ENCODE measurements around the gene CISH. TPM values are rescaled to one million over a fixed set of nuclear protein-coding genes. Genes with fewer than 3 reads are reported as not detected.

CISH gene
- total and polyA plus RNA-seq, 9 of the 15 experiments (the other 6 are each of a cell fraction or from before 2014, with no cell fraction given): 1.7 to 47.7 (median 18.3) TPM

DNA sequence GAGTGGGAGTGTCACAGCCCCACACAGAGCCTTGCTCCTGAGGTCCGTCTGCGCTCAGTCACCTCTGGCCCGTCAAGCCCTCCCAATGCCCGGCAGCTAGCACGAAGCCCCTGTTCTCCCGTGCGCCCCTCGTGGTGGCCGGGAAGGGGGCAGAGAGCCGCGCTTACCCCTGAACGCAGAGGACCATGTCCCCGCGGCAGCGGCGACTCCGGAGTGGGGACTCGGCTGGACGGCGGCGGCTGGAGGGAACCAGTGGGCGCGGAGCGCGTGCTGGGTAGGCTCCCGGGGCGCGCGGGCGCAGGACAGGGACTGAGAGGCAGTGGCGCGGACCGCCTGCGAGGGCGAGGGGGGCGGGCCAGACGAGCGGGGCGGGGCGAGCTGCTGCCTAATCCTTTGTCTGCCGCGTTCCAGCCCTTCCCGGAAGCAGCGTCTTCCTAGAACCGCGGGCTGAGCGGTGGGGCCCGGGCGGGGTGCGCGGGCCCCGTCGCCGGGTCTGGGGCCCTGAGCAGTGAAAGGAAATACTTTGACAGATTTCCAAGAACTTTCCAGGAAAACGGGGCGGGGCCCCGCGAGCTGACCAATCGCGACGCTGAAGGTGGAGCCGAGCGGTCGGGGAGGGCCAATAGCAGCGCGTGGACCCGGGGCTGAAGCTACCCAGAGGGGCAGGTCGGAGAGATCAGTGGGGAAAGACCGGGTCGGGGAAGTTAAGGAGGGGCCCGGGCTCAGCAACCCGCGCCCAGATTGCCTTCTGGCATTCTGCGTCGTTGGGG, at the start of gene CISH (continued):
- TF ChIP-seq, protein P1, sequence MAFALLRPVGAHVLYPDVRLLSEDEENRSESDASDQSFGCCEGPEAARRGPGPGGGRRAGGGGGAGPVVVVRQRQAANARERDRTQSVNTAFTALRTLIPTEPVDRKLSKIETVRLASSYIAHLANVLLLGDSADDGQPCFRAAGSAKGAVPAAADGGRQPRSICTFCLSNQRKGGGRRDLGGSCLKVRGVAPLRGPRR (CRISPR knock-in tag; IDR thresholded peaks at IDR 0.05): no peak
- TF ChIP-seq TCF3 (CRISPR knock-in tag; IDR thresholded peaks at IDR 0.05) (peak; percentile 69; the same call in 1 of the 2 replicates), RFX1 (IDR thresholded peaks at IDR 0.05) (no peak), RBM25 (IDR thresholded peaks at IDR 0.05; ENCODE audit: low read depth, low read length, severe bottlenecking) (peak; percentile 46), FOSL1 (tag; conservative IDR thresholded peaks at IDR 0.05) (peak; percentile 49), SREBF2 (CRISPR knock-in tag; IDR thresholded peaks at IDR 0.05) (no peak), ZKSCAN8 (CRISPR knock-in tag; IDR thresholded peaks at IDR 0.05) (no peak), KDM5B (IDR thresholded peaks at IDR 0.05; ENCODE audit: insufficient replicate concordance, low read depth, low read length) (no peak), ZNF668 (CRISPR knock-in tag; IDR thresholded peaks at IDR 0.05) (no peak), SP1 (CRISPR knock-in tag; IDR thresholded peaks at IDR 0.05) (peak; percentile 67), HDAC2 (IDR thresholded peaks at IDR 0.05) (no peak; the same call in 1 of the 2 replicates), ZNF316 (IDR thresholded peaks at IDR 0.05) (no peak), KAT2B (IDR thresholded peaks at IDR 0.05; ENCODE audit: low read depth, low read length) (no peak), SLC30A9 (CRISPR knock-in tag; IDR thresholded peaks at IDR 0.05) (no peak), SMARCE1 (IDR thresholded peaks at IDR 0.05) (no peak), ATF7 (IDR thresholded peaks at IDR 0.05) (peak; percentile 74; the same call in 1 of the 2 replicates)
- TF ChIP-seq, protein P2, sequence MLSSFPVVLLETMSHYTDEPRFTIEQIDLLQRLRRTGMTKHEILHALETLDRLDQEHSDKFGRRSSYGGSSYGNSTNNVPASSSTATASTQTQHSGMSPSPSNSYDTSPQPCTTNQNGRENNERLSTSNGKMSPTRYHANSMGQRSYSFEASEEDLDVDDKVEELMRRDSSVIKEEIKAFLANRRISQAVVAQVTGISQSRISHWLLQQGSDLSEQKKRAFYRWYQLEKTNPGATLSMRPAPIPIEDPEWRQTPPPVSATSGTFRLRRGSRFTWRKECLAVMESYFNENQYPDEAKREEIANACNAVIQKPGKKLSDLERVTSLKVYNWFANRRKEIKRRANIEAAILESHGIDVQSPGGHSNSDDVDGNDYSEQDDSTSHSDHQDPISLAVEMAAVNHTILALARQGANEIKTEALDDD (IDR thresholded peaks at IDR 0.05): no peak
- TF ChIP-seq, protein P3, sequence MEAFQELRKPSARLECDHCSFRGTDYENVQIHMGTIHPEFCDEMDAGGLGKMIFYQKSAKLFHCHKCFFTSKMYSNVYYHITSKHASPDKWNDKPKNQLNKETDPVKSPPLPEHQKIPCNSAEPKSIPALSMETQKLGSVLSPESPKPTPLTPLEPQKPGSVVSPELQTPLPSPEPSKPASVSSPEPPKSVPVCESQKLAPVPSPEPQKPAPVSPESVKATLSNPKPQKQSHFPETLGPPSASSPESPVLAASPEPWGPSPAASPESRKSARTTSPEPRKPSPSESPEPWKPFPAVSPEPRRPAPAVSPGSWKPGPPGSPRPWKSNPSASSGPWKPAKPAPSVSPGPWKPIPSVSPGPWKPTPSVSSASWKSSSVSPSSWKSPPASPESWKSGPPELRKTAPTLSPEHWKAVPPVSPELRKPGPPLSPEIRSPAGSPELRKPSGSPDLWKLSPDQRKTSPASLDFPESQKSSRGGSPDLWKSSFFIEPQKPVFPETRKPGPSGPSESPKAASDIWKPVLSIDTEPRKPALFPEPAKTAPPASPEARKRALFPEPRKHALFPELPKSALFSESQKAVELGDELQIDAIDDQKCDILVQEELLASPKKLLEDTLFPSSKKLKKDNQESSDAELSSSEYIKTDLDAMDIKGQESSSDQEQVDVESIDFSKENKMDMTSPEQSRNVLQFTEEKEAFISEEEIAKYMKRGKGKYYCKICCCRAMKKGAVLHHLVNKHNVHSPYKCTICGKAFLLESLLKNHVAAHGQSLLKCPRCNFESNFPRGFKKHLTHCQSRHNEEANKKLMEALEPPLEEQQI (IDR thresholded peaks at IDR 0.05): no peak
- TF ChIP-seq, protein P4, sequence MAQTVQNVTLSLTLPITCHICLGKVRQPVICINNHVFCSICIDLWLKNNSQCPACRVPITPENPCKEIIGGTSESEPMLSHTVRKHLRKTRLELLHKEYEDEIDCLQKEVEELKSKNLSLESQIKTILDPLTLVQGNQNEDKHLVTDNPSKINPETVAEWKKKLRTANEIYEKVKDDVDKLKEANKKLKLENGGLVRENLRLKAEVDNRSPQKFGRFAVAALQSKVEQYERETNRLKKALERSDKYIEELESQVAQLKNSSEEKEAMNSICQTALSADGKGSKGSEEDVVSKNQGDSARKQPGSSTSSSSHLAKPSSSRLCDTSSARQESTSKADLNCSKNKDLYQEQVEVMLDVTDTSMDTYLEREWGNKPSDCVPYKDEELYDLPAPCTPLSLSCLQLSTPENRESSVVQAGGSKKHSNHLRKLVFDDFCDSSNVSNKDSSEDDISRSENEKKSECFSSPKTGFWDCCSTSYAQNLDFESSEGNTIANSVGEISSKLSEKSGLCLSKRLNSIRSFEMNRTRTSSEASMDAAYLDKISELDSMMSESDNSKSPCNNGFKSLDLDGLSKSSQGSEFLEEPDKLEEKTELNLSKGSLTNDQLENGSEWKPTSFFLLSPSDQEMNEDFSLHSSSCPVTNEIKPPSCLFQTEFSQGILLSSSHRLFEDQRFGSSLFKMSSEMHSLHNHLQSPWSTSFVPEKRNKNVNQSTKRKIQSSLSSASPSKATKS (CRISPR knock-in tag; IDR thresholded peaks at IDR 0.05): no peak
- TF ChIP-seq, protein P5, sequence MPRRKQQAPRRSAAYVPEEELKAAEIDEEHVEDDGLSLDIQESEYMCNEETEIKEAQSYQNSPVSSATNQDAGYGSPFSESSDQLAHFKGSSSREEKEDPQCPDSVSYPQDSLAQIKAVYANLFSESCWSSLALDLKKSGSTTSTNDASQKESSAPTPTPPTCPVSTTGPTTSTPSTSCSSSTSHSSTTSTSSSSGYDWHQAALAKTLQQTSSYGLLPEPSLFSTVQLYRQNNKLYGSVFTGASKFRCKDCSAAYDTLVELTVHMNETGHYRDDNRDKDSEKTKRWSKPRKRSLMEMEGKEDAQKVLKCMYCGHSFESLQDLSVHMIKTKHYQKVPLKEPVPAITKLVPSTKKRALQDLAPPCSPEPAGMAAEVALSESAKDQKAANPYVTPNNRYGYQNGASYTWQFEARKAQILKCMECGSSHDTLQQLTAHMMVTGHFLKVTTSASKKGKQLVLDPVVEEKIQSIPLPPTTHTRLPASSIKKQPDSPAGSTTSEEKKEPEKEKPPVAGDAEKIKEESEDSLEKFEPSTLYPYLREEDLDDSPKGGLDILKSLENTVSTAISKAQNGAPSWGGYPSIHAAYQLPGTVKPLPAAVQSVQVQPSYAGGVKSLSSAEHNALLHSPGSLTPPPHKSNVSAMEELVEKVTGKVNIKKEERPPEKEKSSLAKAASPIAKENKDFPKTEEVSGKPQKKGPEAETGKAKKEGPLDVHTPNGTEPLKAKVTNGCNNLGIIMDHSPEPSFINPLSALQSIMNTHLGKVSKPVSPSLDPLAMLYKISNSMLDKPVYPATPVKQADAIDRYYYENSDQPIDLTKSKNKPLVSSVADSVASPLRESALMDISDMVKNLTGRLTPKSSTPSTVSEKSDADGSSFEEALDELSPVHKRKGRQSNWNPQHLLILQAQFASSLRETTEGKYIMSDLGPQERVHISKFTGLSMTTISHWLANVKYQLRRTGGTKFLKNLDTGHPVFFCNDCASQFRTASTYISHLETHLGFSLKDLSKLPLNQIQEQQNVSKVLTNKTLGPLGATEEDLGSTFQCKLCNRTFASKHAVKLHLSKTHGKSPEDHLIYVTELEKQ (CRISPR knock-in tag; IDR thresholded peaks at IDR 0.05): no peak

All from K562 (cell line).